Natural killer cell (primary cell): ENCODE data around the gene RNF4. TPM values are rescaled to one million over a fixed set of nuclear protein-coding genes. Genes with fewer than 3 reads are reported as not detected.
"Not testable (repeated sequence)": the region's sequence is repeated elsewhere in the genome, so short reads cannot be mapped to it uniquely, and the experiment has no call there.

Experiments
- ATAC-seq, 3 donors: fragments of 150-1000 bp in 2 of 3; fragments of 200-7000 bp in 1 of 3; cut with Tn5 transposase; 1 replicate in 1 of 3; 2 replicates in 2 of 3; pipeline ENCODE4 v1.10.0; 2021; ENCODE audit warnings: mild to moderate bottlenecking in 2 of 3, moderate library complexity in 2 of 3
- DNase-seq, 2 donors: peaks; one replicate each; pipeline versions ENCODE4 v3.0.0 to v3.0.0-alpha.2; 2013 to 2021; ENCODE audit warnings: mixed read lengths in 1 of 2
- H3K27ac ChIP-seq: one replicate; pipeline ENCODE4 v1.5.1; 2013; ENCODE audit warnings: mild to moderate bottlenecking, low read length
- H3K27me3 ChIP-seq: one replicate; pipeline ENCODE4 v1.6.1; 2013; ENCODE audit warnings: low read length; ENCODE audit not compliant: control insufficient read depth, insufficient read depth
- H3K36me3 ChIP-seq: one replicate; pipeline ENCODE4 v1.6.1; 2013; ENCODE audit warnings: low read length; ENCODE audit not compliant: control insufficient read depth, insufficient read depth
- H3K4me1 ChIP-seq: one replicate; pipeline ENCODE4 v1.6.1; 2013; ENCODE audit warnings: low read length; ENCODE audit not compliant: control insufficient read depth, insufficient read depth
- H3K4me3 ChIP-seq: one replicate; pipeline ENCODE4 v1.5.1; 2013; ENCODE audit warnings: low read length
- H3K9me3 ChIP-seq: one replicate; pipeline ENCODE4 v1.6.1; 2013; ENCODE audit warnings: low read length; ENCODE audit not compliant: control insufficient read depth, insufficient read depth
- H3K27ac Mint-ChIP-seq, 2 donors: one replicate each; pipeline ENCODE4 v1.8.0; 2022; ENCODE audit warnings: mild to moderate bottlenecking in 2 of 2, mixed read lengths in 2 of 2, moderate library complexity in 1 of 2
- H3K27me3 Mint-ChIP-seq, 2 donors: one replicate each; pipeline ENCODE4 v1.8.0; 2022; ENCODE audit warnings: low read depth in 2 of 2, mixed read lengths in 2 of 2
- H3K36me3 Mint-ChIP-seq: one replicate; pipeline ENCODE4 v1.8.0; 2022; ENCODE audit warnings: mixed read lengths
- H3K4me1 Mint-ChIP-seq, 2 donors: one replicate each; pipeline ENCODE4 v1.8.0; 2022; ENCODE audit warnings: mixed read lengths in 2 of 2
- H3K4me3 Mint-ChIP-seq: one replicate; pipeline ENCODE4 v1.8.0; 2022; ENCODE audit warnings: mild to moderate bottlenecking, moderate library complexity, mixed read lengths
- H3K9me3 Mint-ChIP-seq, 2 donors: one replicate each; pipeline ENCODE4 v1.8.0; 2022; ENCODE audit warnings: mixed read lengths in 2 of 2
- CTCF ChIP-seq: fragments of 200-600 bp; IDR thresholded peaks from one replicate; pipeline ENCODE4 v1.8.0; 2022; ENCODE audit warnings: antibody characterized with exemption
- WGBS: methylation state at CpG from one replicate; pipeline ENCODE4 v1.1.7; 2013; ENCODE audit warnings: missing lambda C conversion rate; ENCODE audit not compliant: insufficient coverage; 5-methylcytosine and 5-hydroxymethylcytosine counted together
- intact Hi-C: fragments of 100-400 bp; cut with micrococcal nuclease; formaldehyde crosslinking; loops from one replicate; pipeline ENCODE4 v1.14.2; 2022
- total RNA-seq, 4 donors: library from RNA; stranded (reverse); fragments of 120-200 nt in 1 of 4; gene quantifications; one replicate each; pipeline versions ENCODE4 v1.2.3 to v1.2.4, GENCODE V29; 2013 to 2022

RNF4 gene
- total RNA-seq, 3 donors from 2014 or later (not counting 1 experiment from before 2014, with no cell fraction given), result 103 to 130 (median 123) TPM

GRCh38 chr4:2428496-2429213 lies 40.3 kb upstream of the RNF4 start:
- Mint-ChIP-seq H3K4me1 (peaks cover 0 to 4% of the 10 kb centered on the region in 2 donors), H3K9me3 (no peaks in the 10 kb centered on the region), H3K27ac (no peak overlapping the region), H3K27me3 (peaks cover 0 to 5% of the 10 kb centered on the region in 2 donors), H3K4me3 (no peak overlapping the region), H3K36me3 (no peaks in the 10 kb centered on the region)
- WGBS, result 89% methylated on average over 24 of the region's 25 CpGs
- H3K4me3 ChIP-seq, result no peak overlapping the region
- no peak for TF ChIP-seq CTCF
- H3K27me3 ChIP-seq, result no peaks in the 10 kb centered on the region
- no peaks in the 10 kb centered on the region for H3K4me1 ChIP-seq
- ATAC-seq (no peak), DNase-seq (no peak)
- H3K9me3 ChIP-seq, result no peaks in the 10 kb centered on the region
- H3K27ac ChIP-seq, result no peak overlapping the region
- no peaks in the 10 kb centered on the region for H3K36me3 ChIP-seq
- intact Hi-C loops, result no loop called here

- H3K27ac Mint-ChIP-seq, H3K27me3 Mint-ChIP-seq, H3K36me3 Mint-ChIP-seq, H3K4me3 Mint-ChIP-seq, H3K27ac ChIP-seq, H3K36me3 ChIP-seq, intact Hi-C loops, H3K9me3 Mint-ChIP-seq, H3K4me1 ChIP-seq, DNase-seq, H3K27me3 ChIP-seq, H3K9me3 ChIP-seq, H3K4me1 Mint-ChIP-seq, H3K4me3 ChIP-seq, ATAC-seq: not testable (repeated sequence)
- WGBS, result 87% methylated on average over 25 of the region's 49 CpGs
These were observed 38.8 kb upstream of the RNF4 start for GRCh38 chr4:2429945-2430757.

- DNase-seq (no peak), ATAC-seq (no peak)
- H3K27ac Mint-ChIP-seq, result no peak overlapping the region
- no peak for TF ChIP-seq CTCF
- H3K4me3 Mint-ChIP-seq, result no peak overlapping the region
- peaks cover 0 to 4% of the 10 kb centered on the region in 2 donors for H3K4me1 Mint-ChIP-seq
- H3K27me3 ChIP-seq, result no peaks in the 10 kb centered on the region
- no peaks in the 10 kb centered on the region for H3K36me3 ChIP-seq
- no peak overlapping the region for H3K27ac ChIP-seq
- no peak overlapping the region for H3K4me3 ChIP-seq
- no peaks in the 10 kb centered on the region for H3K9me3 ChIP-seq
- no peaks in the 10 kb centered on the region for H3K36me3 Mint-ChIP-seq
- H3K9me3 Mint-ChIP-seq, result no peaks in the 10 kb centered on the region
- no peaks in the 10 kb centered on the region for H3K4me1 ChIP-seq
- H3K27me3 Mint-ChIP-seq, result peaks cover 0 to 5% of the 10 kb centered on the region in 2 donors
- intact Hi-C loops, result no loop called here
These were observed 36.9 kb upstream of the RNF4 start for GRCh38 chr4:2432004-2432403.

GRCh38 chr4:2432991-2433530 lies 35.8 kb upstream of the RNF4 start:
- no peaks in the 10 kb centered on the region for H3K36me3 ChIP-seq
- H3K9me3 Mint-ChIP-seq, result no peaks in the 10 kb centered on the region
- H3K27ac ChIP-seq, result no peak overlapping the region
- intact Hi-C loops, result no loop called here
- peaks cover 0 to 4% of the 10 kb centered on the region in 2 donors for H3K4me1 Mint-ChIP-seq
- DNase-seq (no peak), ATAC-seq (no peak)
- no peaks in the 10 kb centered on the region for H3K9me3 ChIP-seq
- peaks cover 0 to 5% of the 10 kb centered on the region in 2 donors for H3K27me3 Mint-ChIP-seq
- no peak for TF ChIP-seq CTCF
- H3K4me3 ChIP-seq, result no peak overlapping the region
- no peaks in the 10 kb centered on the region for H3K4me1 ChIP-seq
- H3K27ac Mint-ChIP-seq, result no peak overlapping the region
- H3K36me3 Mint-ChIP-seq, result no peaks in the 10 kb centered on the region
- no peaks in the 10 kb centered on the region for H3K27me3 ChIP-seq
- H3K4me3 Mint-ChIP-seq, result no peak overlapping the region
- WGBS, result 84% methylated on average over 20 of the region's 20 CpGs
